T-helper 2 cell (primary cell): Measurements from ENCODE around the gene ELOVL6.
"Not testable (repeated sequence)": the region's sequence is repeated elsewhere in the genome, so short reads cannot be mapped to it uniquely, and the experiment has no call there.

Experiments
- DNase-seq, 5 experiments: peaks; one replicate each; pipeline versions ENCODE4 v3.0.0 to v3.0.0-alpha.2; 2012 to 2022

Gene ELOVL6

GRCh38 chr4:110120506-110120905, 77.9 kb downstream of the ELOVL6 start:
- DNase-seq = no peak

- DNase-seq = no peak
Observed at GRCh38 chr4:110119880-110120279, 78.5 kb downstream of the ELOVL6 start.

- peak in 1 of 5 experiments; percentile 16 for DNase-seq
Observed at GRCh38 chr4:110119337-110119736, 79.1 kb downstream of the ELOVL6 start.

GRCh38 chr4:110112056-110112455, 86.4 kb downstream of the ELOVL6 start:
- no peak for DNase-seq

GRCh38 chr4:110109455-110109854, 89.0 kb downstream of the ELOVL6 start:
- DNase-seq = no peak

GRCh38 chr4:110108960-110109359, 89.5 kb downstream of the ELOVL6 start:
- no peak for DNase-seq

- no peak for DNase-seq
Observed at GRCh38 chr4:110108422-110108821, 90.0 kb downstream of the ELOVL6 start.

GRCh38 chr4:110107866-110108265, 90.5 kb downstream of the ELOVL6 start:
- no peak for DNase-seq

- DNase-seq = peak in 1 of 5 experiments; percentile 62
Observed at GRCh38 chr4:110106931-110107296, 91.5 kb downstream of the ELOVL6 start.

- no peak for DNase-seq
Observed at GRCh38 chr4:110104661-110105060, 93.8 kb downstream of the ELOVL6 start.

GRCh38 chr4:110099638-110100037, 98.8 kb downstream of the ELOVL6 start:
- no peak for DNase-seq

GRCh38 chr4:110096405-110096804, 102.0 kb downstream of the ELOVL6 start:
- DNase-seq = no peak

- no peak for DNase-seq
Observed at GRCh38 chr4:110092646-110093045, 105.8 kb downstream of the ELOVL6 start.

- no peak for DNase-seq
Observed at GRCh38 chr4:110091434-110092140, 106.8 kb downstream of the ELOVL6 start.

GRCh38 chr4:110088670-110089069, 109.7 kb downstream of the ELOVL6 start:
- peak in 1 of 5 experiments; percentile 80 for DNase-seq

GRCh38 chr4:110087070-110087708, 111.2 kb downstream of the ELOVL6 start:
- DNase-seq = no peak

GRCh38 chr4:110085131-110085530, 113.3 kb downstream of the ELOVL6 start:
- peak in 1 of 5 experiments; percentile 35 for DNase-seq

GRCh38 chr4:110084154-110084553, 114.3 kb downstream of the ELOVL6 start:
- DNase-seq = no peak

- DNase-seq = not testable (repeated sequence)
Observed at GRCh38 chr4:110078148-110078547, 120.3 kb downstream of the ELOVL6 start.

GRCh38 chr4:110076828-110077227, 121.6 kb downstream of the ELOVL6 start:
- DNase-seq = not testable (repeated sequence)

GRCh38 chr4:110075891-110076290, 122.5 kb downstream of the ELOVL6 start:
- no peak for DNase-seq

GRCh38 chr4:110075083-110075738, 123.2 kb downstream of the ELOVL6 start:
- DNase-seq = no peak

- DNase-seq = no peak
Observed at GRCh38 chr4:110074570-110074969, 123.8 kb downstream of the ELOVL6 start.
